Neural progenitor cell (in vitro differentiated cells): ENCODE data around the gene ANKK1.

ENCODE experiments used
- CTCF ChIP-seq: fragments of 200-600 bp; sonication (generic); IDR thresholded peaks from 2 replicates; pipeline ENCODE4 v1.5.1; 2017; ENCODE audit warnings: antibody characterized with exemption, mild to moderate bottlenecking
- EZH2 ChIP-seq: fragments of 200-600 bp; sonication (generic); IDR thresholded peaks from 2 replicates; pipeline ENCODE4 v1.6.1; 2017; ENCODE audit warnings: antibody characterized with exemption, mild to moderate bottlenecking, moderate library complexity

- TF ChIP-seq CTCF (no peak), EZH2 (no peak)
These were observed 41.6 kb upstream of the ANKK1 start for GRCh38 chr11:113345978-113346377.
